ENCODE data around the gene DNAJC6.
"Not testable (repeated sequence)": the region's sequence is repeated elsewhere in the genome, so short reads cannot be mapped to it uniquely, and the experiment has no call there.

DNAJC6 gene

GRCh38 chr1:65359888-65360287, 50.5 kb downstream of the DNAJC6 start:
- no peak for DNase-seq

- no peak for DNase-seq
Observed at GRCh38 chr1:65360648-65361047, 51.3 kb downstream of the DNAJC6 start.

- no peak for DNase-seq
Observed at GRCh38 chr1:65362545-65362944, 53.2 kb downstream of the DNAJC6 start.

GRCh38 chr1:65363484-65363883, 54.1 kb downstream of the DNAJC6 start:
- DNase-seq, result no peak

- no peak for DNase-seq
Observed at GRCh38 chr1:65368403-65368802, 59.1 kb downstream of the DNAJC6 start.

GRCh38 chr1:65371544-65371943, 62.2 kb downstream of the DNAJC6 start:
- no peak for DNase-seq

- DNase-seq, result no peak
Observed at GRCh38 chr1:65372557-65372956, 63.2 kb downstream of the DNAJC6 start.

- DNase-seq, result no peak
Observed at GRCh38 chr1:65377496-65378246, 68.3 kb downstream of the DNAJC6 start.

GRCh38 chr1:65378247-65378946, 69.1 kb downstream of the DNAJC6 start:
- no peak for DNase-seq

- not testable (repeated sequence) for DNase-seq
Observed at GRCh38 chr1:65384426-65384825, 75.1 kb downstream of the DNAJC6 start.

- DNase-seq, result no peak
Observed at GRCh38 chr1:65386439-65386838, 77.1 kb downstream of the DNAJC6 start.

GRCh38 chr1:65387821-65388220, 78.5 kb downstream of the DNAJC6 start:
- no peak for DNase-seq

GRCh38 chr1:65388908-65389695, 79.8 kb downstream of the DNAJC6 start:
- DNase-seq, result no peak

GRCh38 chr1:65392497-65392896, 83.2 kb downstream of the DNAJC6 start:
- DNase-seq, result no peak

- peak; percentile 54 for DNase-seq
Observed at GRCh38 chr1:65393347-65393746, 84.0 kb downstream of the DNAJC6 start.

GRCh38 chr1:65393928-65394327, 84.6 kb downstream of the DNAJC6 start:
- no peak for DNase-seq

- DNase-seq, result peak; percentile 64
Observed at GRCh38 chr1:65395887-65396612, 86.7 kb downstream of the DNAJC6 start.

- no peak for DNase-seq
Observed at GRCh38 chr1:65398083-65398482, 88.7 kb downstream of the DNAJC6 start.

GRCh38 chr1:65399003-65399402, 89.7 kb downstream of the DNAJC6 start:
- DNase-seq, result no peak

- no peak for DNase-seq
Observed at GRCh38 chr1:65401612-65402011, 92.3 kb downstream of the DNAJC6 start.

- DNase-seq, result no peak
Observed at GRCh38 chr1:65404941-65405340, 95.6 kb downstream of the DNAJC6 start.

GRCh38 chr1:65407877-65408276, 98.5 kb downstream of the DNAJC6 start:
- DNase-seq, result no peak

GRCh38 chr1:65409314-65409713, 100.0 kb downstream of the DNAJC6 start:
- DNase-seq, result no peak
